Ecto neural progenitor cell (in vitro differentiated cells): Measurements from ENCODE around the gene PTPN7.
A peak's percentile ranks its signal among the peaks of the same experiment; 100 is the strongest.

ENCODE experiments used
- DNase-seq: peaks from one replicate; pipeline ENCODE4 v3.0.0-alpha.2; 2018; ENCODE audit warnings: low spot score

Gene PTPN7

DNA sequence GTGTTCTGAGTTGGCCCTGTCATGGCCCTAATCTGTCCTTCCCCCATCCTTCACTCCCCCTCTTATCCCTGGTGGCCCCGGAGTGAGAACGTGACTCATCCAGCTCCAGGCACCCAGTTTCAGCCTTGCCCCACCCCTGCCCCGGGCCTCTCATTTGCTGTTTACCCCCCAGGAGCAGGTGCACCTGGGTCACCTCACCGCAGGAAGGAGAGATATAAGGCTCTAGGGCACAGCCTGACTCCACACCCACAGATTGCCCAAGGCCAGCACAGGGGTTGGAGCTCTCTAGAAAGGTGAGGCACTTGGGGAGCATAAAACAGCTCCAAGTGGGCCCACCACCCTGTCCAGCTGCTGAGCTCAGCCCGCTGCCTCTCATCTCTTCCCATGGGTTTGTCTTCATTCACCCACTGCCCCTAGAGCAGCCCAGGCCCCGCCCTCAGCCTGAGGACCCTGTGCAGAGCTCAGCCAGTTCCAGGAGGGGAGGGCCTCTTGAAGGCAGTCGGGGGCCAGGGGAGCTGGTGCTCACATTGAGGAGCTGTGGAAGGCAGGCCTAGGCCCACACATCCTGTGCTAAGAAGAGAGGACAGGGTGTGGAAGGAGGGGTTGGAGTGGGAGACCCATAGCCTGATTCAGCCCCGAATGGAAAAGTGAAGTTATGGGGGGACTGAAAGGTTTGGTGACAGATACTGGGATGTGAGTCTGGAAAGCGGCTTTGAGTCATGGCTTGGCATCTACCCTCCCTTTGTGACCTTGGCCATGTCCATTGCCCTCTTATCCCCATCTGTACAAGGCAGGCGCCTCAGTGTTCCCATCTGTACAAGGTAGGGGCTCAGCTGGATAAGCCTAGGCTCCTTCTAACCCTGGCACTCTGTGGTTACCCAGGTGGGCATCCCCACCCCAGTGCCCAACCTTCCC, 53.8 kb downstream of the PTPN7 start:
- DNase-seq = no peak

DNA sequence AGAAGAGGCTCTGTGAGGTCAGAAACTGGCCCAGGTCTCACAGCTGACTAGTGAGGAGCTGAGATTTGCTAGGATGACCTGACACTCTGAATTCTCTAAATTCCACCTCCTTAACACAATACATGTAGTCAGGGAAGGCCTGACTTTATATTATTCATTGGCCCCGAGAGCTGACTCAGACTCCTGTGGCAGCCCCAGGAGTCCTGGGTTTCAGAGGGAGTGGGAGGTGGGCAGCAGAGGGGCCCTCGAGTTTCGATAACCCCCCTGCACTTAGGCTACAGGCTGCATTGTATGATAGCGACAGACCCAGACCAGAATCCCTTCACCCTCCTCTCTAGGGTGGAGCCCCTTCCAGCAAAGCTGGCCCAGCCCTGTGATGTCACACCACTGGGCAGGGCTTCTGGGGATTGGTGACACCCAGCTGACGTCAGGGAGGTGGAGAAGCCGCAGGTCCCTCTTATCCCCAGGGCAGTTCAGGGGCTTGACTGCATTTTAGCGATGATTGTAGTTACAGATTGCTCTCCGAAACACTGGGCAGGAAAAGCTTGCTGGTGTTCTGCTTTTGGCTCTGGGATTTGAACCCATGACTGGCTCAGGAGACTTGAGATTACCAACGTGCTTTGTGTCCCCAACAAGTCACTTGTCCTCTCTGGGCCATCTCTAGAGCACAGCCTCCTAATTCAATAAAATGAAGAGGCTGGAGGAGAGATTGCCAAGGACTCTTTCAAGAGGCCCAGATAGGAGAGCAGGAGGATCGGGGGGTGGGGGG, 54.6 kb downstream of the PTPN7 start:
- peak; percentile 88 for DNase-seq

DNA sequence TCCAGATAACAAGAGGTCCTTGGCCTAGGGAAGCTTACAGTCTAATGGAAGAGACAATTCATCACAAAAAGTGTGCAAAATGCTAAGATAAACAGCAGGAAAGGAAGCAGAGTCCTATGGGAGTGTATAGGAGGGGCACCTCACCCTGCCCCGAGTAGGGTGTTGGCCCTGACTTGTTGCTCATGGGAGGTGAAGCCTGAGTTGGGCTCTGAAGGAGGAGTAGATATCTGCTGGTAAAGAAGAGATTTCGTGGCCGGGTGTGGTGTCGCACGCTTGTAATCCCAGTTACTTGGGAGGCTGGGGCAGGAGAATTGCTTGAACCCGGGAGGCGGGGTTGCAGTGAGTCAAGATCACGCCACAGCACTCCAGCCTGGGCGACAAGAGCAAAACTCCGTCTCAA, 56.3 kb downstream of the PTPN7 start:
- no peak for DNase-seq

DNA sequence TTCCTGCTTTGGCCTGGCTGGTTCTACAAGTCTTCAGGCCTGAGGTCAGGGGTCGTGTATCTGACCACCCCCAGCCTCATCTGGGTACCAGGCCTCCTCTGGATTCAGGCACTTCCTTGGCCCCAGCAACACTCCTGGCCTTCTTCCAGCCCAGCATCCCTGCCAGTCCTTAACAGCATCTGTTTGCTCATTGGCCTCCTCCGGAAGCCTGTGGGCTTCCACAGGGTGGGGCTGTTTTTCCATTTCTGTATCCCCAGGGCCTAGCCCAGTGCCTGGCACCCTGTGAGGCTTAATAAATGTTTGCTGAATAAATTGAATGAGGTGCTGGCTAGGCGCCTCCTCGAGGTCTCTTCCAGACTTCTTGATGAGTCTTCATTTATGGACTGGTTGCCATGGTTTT, 59.2 kb downstream of the PTPN7 start:
- DNase-seq = no peak
